Measurements from ENCODE around the gene ATAT1. TPM values are rescaled to one million over a fixed set of nuclear protein-coding genes. Genes with fewer than 3 reads are reported as not detected.

ATAT1 gene
- total and polyA plus RNA-seq, 10 of the 15 experiments (the other 5 are each of a cell fraction or from before 2014, with no cell fraction given) = 1.1 to 14.2 (median 6.9) TPM

- no peak for TF ChIP-seq MYB (IDR thresholded peaks at IDR 0.05; ENCODE audit: borderline replicate concordance, low read depth, low read length)
- TF ChIP-seq BCL11A (IDR thresholded peaks at IDR 0.05; ENCODE audit: low read depth, low read length) = no peak
- no peak for TF ChIP-seq E2F8 (IDR thresholded peaks at IDR 0.05; ENCODE audit: low read depth, partially characterized antibody)
- TF ChIP-seq NBN (IDR thresholded peaks at IDR 0.05) = no peak
- TF ChIP-seq SMAD1 (IDR thresholded peaks at IDR 0.05; ENCODE audit: low read depth, partially characterized antibody) = no peak
- TF ChIP-seq TCF7 (IDR thresholded peaks at IDR 0.05; ENCODE audit: borderline replicate concordance) = no peak
Measured at GRCh38 chr6:30656513-30656912, 29.8 kb downstream of the ATAT1 start (continued).

GRCh38 chr6:30657454-30657853, 30.8 kb downstream of the ATAT1 start:
- Histone ChIP-seq H3K9me3 (replicated peaks; ENCODE audit: control insufficient read depth, insufficient read depth, low read length) (no peaks in the 10 kb centered on the region), H3K4me1 (ENCODE audit: control insufficient read depth, insufficient read depth, low read length) (no peaks in the 10 kb centered on the region), H3K27me3 (replicated peaks in 1 of 2; ENCODE audit: control insufficient read depth in 2 of 2, insufficient read depth in 2 of 2, low read length in 1 of 2) (no peaks in the 10 kb centered on the region), H3K36me3 (ENCODE audit: control insufficient read depth in 2 of 2, insufficient read depth in 2 of 2, low read length in 1 of 2) (peaks cover 35 to 40% of the 10 kb centered on the region in 2 experiments), H3K27ac (ENCODE audit: control insufficient read depth, insufficient read depth) (no peak overlapping the region), H4K20me1 (ENCODE audit: control insufficient read depth, insufficient read depth) (no peaks in the 10 kb centered on the region), H3K79me2 (ENCODE audit: control insufficient read depth, insufficient read depth, low read length) (no peaks in the 10 kb centered on the region), H3K4me3 (no peak overlapping the region), H2AFZ (ENCODE audit: control insufficient read depth, low read depth, low read length) (no peak overlapping the region), H3K4me2 (ENCODE audit: control insufficient read depth, insufficient read depth) (no peak overlapping the region), H3K9ac (ENCODE audit: control insufficient read depth, insufficient read depth, low read length) (no peak overlapping the region)
- in situ Hi-C loops (cut with MboI) (no loop called here), intact Hi-C loops (cut with micrococcal nuclease; ENCODE audit: unreplicated experiment) (no loop called here)
- BruUV-seq (replicated peaks) = no TSS peak
- CTCF ChIA-PET = no interaction called here
- RAD21 ChIA-PET (ENCODE audit: unreplicated experiment) = no interaction called here
- DNase-seq (ENCODE audit: low read depth, low spot score) (no peak), ATAC-seq (no peak), FAIRE-seq (no peak)
- POLR2A ChIA-PET = no interaction called here
- SMC1A ChIA-PET (ENCODE audit: uncharacterized antibody, unreplicated experiment) = interaction anchor here (1.6 kb wide), 1 partner anchor 10 kb away, joined by 6 read pairs; no protein-coding TSS in a partner anchor
- TF ChIP-seq E4F1 (IDR thresholded peaks at IDR 0.05; ENCODE audit: borderline replicate concordance, partially characterized antibody) (no peak), CBX5 (IDR thresholded peaks at IDR 0.05; ENCODE audit: low read depth) (no peak), SUPT20H (IDR thresholded peaks at IDR 0.05; ENCODE audit: borderline replicate concordance, control insufficient read depth, low read depth, low read length) (no peak), SIX5 (IDR thresholded peaks at IDR 0.05; ENCODE audit: low read depth, low read length, severe bottlenecking) (no peak), ELK1 (IDR thresholded peaks at IDR 0.05; ENCODE audit: low read depth, low read length) (no peak), MXI1 (IDR thresholded peaks at IDR 0.05; ENCODE audit: low read depth, low read length) (no peak), TBL1XR1 (IDR thresholded peaks at IDR 0.05; ENCODE audit: low read depth, low read length) (no peak), JUND (IDR thresholded peaks at IDR 0.05; ENCODE audit: low read depth, low read length) (no peak)

All from GM12878 (cell line).